HG03064 (cell line): ENCODE measurements around the gene PPP2R5E.

Experiments
- ATAC-seq: cut with Tn5 transposase; IDR thresholded peaks from one replicate; pipeline ENCODE4 v1.9.1; 2021; ENCODE audit warnings: low read depth; ENCODE audit not compliant: unreplicated experiment

PPP2R5E gene

DNA sequence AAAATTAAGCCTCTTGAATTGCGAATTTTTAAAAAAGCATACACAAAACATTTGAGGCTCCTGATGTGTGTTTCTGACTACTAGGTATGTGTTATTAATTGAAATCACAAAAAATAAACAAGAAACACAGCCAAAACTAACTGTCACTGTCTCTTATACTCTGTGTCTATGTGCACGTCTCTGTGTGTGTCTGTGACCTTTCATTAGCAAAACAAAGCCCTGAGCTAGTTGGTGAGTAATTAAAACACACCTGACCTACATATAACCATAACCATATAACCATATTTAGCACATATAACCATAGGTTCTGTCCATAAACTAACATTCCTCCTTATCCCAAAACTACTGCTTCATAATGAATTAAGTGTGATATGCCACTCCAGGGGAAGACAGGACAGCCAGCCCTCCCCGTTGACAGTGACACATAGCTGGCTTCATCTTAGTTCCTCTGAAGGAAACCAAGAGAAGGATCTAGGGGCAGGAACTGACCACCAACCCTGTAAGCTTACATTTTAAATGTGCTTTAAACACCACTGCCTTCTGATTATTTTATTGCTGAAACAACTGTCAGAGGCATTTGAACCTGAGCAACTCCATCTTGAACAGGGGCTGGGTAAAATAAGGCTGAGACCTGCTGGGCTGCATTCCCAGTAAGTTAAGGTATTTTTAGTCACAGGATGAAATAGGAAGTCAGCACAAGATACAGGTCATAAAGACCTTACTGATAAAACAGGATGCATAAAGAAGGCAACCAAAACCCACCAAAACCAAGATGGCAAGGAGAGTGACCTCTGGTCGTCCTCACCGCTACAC is 106.7 kb downstream of the PPP2R5E start:
- no peak for ATAC-seq

GRCh38 chr14:63435838-63436237 is 107.3 kb downstream of the PPP2R5E start:
- no peak for ATAC-seq

DNA sequence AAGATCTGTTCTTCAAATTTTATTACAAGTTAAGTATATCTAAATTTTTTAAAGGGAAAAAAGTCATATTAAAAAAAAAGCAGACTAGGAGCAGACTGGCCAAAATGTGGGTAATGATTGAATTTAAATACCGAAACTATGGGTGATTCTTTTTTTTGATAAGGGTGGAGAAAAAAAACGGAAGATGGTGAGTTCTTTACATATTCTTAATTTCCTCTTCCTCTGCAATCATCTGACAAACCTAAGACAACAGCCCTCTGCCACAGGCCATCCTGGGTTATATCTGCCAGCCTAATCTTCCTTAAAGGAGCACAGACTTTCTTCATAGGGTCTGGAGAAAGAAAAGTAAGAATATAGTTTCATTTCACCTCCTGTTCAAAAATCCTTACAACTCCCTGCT is 108.0 kb downstream of the PPP2R5E start:
- ATAC-seq: no peak

DNA sequence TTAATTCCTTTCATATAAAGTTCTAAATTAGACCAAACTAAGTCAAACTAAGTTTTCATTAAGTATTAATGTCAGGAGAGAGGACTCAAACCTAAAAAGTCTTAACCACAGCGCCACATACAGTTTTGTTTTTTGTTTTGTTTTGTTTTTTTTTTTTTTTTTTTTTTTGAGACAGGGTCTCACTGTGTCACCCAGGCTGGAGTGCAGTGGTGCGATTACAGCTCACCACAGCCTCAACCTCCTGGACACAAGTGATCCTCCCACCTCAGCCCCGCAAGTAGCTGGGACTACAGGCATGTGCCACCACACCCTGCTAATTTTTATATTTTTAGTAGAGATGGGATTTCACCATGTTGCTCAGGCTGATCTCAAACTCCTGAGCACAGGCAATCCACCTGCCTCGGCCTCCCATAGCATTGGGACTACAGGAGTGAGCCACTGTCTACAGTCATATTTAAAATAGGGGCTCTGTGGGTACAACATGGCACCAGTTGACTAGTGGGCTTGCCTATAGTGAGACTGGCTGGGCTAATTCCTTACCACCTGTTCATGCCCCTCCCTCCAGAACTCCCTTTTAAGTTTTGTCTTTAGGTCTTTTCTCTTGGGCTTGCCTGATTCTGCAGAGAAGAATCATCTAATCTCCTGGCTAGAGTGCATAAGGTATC is 110.2 kb downstream of the PPP2R5E start:
- no peak for ATAC-seq

- no peak for ATAC-seq
Observed at GRCh38 chr14:63432228-63432627, 110.9 kb downstream of the PPP2R5E start.

GRCh38 chr14:63431466-63431865 is 111.7 kb downstream of the PPP2R5E start:
- ATAC-seq: no peak

DNA sequence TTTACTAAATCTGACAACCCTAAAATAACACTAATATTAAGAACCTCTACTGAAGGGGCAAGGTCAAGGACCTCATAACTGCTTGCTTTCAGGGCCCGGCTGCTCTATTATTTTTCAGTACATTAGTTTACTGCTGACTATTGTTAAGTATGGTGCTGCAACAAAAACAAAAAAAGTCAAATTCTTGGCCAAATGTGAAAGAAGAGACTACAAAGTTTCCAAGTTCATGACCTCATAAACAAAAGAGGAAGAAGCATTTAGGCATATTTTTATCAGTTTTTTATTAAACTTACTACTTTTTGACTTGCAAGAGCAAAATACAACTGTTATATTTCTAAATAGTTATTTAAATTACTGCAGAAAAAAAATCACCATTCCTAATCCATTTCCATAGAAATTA is 114.7 kb downstream of the PPP2R5E start:
- ATAC-seq: no peak

DNA sequence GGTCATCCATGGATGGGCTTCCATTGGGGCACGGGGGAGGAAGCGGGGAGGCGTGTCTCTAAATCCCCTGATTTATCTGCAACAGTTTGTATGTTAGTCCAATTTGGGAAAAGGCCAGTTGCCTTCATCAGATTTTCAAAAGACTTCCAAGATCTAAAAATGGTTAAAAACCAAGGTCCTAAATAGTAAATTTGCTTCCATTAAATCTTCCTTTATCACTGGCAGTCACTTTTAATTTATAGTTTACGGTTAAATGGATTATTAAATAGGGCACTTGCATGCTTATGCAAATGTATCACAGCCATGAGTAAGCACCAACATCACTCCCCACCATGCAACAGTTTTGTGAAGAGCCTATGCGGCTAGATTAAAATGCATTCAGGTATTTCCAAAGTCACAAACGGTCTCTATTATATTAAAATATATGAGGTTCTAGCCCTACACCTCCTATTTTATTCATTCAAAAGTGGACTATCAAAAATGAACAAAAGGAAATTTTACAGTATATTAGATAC is 116.3 kb downstream of the PPP2R5E start:
- ATAC-seq: no peak

DNA sequence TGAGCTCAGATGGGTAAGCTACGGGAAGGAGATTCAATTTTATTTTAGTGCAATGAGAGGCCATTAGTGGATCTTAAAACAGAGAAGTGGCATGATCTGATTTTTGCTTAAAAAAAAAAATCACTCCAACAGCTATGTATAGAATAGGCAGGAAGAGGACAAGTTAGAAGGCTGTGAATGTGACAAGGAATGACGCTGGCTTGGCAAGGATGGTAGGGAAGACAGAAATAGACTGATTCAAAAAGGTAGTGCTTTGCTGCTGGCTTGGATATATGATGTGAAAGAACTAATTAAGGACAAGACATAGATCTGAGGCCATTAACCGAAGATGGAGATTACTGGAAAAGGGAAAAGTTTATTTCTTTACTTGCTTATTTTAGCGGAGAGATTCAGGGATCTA is 119.3 kb downstream of the PPP2R5E start:
- ATAC-seq: no peak

DNA sequence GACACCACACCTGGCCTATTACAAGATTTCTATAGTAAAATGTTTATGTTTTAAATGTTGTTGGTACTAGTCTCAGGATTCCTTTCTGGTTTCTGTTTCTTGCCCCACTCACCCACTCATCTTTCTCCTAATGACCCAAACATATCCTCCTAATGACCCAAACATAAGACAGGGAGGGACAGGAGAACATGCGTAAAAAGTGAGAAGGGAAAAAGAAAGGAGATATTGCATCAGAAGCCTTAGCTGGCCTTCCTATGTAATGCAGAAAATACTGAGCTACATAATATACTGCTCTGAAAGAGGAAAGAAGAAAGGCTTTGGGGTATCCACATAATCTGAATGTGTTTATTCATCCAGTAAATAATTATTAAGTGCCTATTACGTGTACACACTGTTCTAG is 119.8 kb downstream of the PPP2R5E start:
- ATAC-seq: no peak

GRCh38 chr14:63421919-63422318 is 121.3 kb downstream of the PPP2R5E start:
- ATAC-seq: no peak

DNA sequence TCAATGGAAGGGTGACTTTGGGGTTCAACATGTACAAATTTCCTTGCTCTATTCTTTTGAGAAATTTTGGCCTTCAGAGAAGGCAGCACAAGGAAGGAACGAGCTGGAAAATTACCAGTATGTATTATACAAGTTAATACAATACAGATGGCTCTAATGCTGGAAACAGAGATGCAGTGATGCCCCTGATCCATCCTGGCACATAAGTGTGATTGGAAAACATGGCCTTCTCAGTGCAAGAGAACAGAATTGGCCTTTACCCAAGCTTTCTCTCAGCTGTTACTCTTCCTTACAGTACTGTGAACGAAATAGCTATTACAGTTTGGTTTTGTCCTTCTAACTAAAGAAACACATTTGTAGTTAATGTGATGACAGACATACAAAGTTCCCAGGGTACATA is 122.0 kb downstream of the PPP2R5E start:
- no peak for ATAC-seq

DNA sequence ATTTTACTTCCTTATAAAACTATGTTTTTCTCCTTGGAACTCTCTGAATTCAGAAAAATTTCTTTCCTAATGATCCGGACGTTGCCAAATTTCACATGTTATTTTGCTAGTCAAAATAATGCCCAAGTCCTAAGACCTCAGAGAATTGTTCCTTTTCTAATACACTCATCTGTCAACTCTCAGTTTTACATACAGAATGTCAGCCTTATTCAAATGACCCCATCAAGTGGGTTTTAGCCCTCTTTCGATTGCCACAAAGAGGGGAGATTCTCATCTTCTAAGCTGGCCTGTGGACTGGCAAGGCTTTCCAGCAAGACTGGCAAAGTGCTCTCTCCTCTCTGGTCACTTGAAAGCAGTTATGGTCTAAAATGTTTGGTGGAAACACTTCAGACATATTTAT is 125.2 kb downstream of the PPP2R5E start:
- ATAC-seq: no peak

DNA sequence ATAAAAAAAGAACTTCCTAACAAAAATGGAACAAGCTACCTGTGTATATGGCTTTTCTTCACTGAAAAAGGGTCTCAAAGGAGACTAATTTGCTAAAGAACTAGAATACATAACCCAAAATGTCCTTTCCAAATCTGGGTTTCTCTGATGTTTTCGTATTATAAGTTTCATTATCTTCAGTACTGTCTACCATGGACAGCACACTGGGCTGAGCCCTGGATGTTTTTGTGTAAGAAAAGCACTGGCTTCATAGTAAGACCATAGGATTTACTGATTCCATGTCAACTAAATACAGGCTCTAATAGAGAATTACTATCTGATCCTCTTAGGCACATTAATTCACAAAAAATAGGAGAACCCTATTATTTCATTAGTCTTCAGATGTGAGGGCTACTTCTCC is 130.2 kb downstream of the PPP2R5E start:
- ATAC-seq: no peak

GRCh38 chr14:63406333-63406732 is 136.8 kb downstream of the PPP2R5E start:
- no peak for ATAC-seq

- no peak for ATAC-seq
Observed at GRCh38 chr14:63405715-63406114, 137.5 kb downstream of the PPP2R5E start.

GRCh38 chr14:63404906-63405305 is 138.3 kb downstream of the PPP2R5E start:
- no peak for ATAC-seq

GRCh38 chr14:63401646-63402045 is 141.5 kb downstream of the PPP2R5E start:
- ATAC-seq: no peak

- ATAC-seq: no peak
Observed at GRCh38 chr14:63398952-63399351, 144.2 kb downstream of the PPP2R5E start.

DNA sequence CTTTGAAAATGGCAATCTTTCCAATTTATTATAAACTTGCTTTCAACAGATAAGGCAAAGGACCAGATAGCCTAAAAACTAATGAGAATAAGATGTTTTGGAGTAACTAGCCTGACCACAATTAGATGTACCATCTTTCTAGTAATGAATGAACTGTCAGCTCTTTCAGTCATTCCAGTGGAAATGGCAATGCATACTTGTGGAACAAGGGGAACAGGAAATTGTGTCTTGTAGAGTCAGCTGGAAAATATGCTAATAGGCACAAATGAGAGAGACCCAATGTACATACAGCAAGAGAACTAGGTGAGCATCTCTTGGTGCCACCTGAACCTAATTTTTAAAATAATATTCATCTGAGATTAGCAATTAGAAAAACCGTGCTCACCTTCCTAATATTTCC is 148.3 kb downstream of the PPP2R5E start:
- ATAC-seq: no peak

GRCh38 chr14:63394432-63394831 is 148.7 kb downstream of the PPP2R5E start:
- no peak for ATAC-seq

- ATAC-seq: no peak
Observed at GRCh38 chr14:63393012-63393411, 150.2 kb downstream of the PPP2R5E start.
